CD4-positive, alpha-beta T cell treated with Interferon alpha-2 for 1 hour (primary cell): Measurements from ENCODE around the gene FAM83D.
A peak's percentile ranks its signal among the peaks of the same experiment; 100 is the strongest.
"Not testable (repeated sequence)": the region's sequence is repeated elsewhere in the genome, so short reads cannot be mapped to it uniquely, and the experiment has no call there.

Source experiments
- DNase-seq, 2 donors: peaks; one replicate each; pipeline ENCODE4 v3.0.0-alpha.2; 2020 to 2022

The FAM83D gene

DNA sequence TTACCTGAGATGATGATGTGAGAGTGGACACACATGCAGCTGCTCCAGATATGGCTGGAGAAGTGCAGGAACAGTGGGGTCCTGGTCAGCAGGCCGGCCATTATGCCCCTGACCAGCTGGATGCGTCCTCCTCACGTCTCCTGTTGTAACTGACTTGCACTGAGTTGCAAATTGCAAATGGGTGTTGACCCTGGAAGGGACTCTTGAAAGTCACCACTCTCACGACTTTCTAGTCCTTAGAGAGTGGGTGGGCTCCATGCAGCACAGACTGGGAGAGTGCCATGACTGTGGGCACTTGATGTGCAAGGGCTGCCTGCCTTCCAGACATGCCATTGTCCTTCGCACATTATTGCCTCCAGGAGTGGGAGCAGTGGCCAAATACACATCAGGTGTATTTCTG lies 10.8 kb downstream of the FAM83D start:
- no peak for DNase-seq

DNA sequence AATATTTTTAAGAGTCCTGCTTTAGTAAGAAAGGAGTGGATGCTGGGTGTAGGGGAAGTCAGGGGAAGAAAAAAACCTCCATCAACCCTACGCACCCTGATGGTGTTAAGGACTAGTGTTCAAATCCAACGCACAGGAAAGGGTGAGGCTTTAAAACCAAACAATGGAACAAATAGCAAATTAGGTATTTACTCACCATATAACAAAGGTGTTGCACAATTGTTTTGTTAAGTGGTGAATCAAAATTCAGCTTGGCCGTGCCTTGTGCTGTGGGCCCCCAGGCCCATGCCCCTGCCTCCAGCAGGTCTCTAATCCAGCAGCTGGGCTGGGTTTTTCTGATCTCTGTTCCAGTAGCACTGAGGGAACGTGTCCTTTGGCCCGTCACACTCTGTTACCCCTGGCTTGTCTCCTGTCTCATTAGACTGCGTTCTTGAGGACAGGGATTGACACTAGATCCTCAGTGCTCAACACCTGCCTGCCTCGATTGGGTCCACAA lies 11.8 kb downstream of the FAM83D start:
- no peak for DNase-seq

DNA sequence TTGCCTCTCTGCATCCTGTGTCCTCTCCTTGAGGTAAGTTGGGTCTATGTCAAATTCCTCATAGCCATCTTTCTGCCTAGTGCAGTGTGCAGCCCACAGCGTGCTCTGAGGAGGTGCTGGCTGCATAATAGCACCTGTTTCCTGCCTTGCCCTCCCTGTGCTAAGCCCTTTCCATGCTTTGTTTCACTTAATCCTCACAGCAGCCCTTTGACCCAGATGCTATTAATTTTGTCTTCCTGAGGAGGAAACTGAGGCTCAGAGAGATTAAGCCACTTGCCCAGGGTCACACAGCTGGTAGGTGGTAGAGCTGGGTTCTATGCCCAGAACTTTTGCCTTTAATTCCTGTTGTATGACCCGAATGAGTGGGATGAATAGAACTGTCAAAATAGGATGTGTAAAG lies 13.5 kb downstream of the FAM83D start:
- DNase-seq: no peak

DNA sequence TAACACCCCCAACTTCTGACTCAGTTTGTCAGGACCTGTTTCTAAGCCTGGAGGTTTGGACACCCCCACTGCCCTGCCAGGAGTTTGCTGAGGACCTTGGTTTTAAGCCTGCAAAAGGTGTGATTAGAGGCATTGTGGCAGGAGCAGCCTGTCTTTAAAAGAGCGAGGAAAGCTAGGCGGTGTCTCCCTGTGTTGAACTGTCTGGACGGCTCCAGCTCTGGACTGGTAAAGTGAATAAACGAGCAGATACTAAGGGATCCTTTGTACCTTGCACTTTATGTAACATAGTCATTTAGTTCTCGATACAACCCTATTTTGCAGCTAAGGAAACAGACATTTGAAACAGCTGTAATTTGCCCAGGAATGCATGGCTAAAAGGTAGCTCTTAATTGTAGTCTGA lies 14.4 kb downstream of the FAM83D start:
- DNase-seq: no peak

DNA sequence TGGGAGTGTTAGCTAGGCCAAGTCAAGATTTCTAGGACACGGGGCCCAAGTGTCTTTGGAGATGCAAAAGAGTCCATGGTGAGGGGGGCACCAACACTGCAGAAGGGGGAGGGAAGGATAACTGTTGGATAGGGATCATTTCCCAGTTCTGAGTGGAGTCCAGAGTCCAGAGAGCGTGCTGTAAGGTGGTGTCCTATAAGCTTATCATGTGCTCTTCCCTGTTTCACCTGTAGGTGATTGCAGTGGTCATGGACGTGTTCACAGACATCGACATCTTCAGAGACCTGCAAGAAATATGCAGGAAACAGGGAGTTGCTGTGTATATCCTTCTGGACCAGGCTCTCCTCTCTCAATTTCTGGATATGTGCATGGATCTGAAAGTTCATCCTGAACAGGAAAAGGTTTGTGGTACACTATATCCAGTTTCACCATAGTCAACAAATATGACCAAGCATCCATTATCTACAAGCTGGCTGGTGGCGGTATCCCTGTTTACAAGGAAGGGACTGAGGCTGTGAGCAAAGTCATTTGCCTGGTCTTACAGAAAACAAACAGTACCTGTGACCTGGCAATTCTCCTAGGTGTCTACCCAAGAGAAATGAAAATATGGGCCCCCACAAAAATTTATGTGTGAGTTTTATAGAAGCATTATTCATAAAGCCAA lies 15.6 kb downstream of the FAM83D start:
- no peak for DNase-seq

DNA sequence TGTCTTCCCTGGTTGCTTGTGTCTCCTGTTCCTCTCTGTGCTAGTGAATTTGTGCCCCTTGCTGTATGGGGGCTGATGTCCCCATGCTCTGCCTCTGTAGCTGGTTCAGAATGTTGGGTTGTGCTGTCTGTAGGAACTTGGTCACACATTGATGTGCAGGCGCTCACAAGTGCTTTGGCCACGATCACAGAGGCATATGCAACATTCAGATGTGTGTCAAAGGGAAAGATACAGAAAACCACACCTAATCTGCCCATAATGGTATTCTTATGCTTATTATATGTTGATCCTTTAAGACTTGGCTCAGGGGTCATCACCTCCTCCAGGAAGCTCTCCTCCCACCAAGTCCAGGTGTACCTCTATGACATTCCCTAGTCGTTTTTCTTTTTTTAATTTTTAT lies 18.8 kb downstream of the FAM83D start:
- no peak for DNase-seq

DNA sequence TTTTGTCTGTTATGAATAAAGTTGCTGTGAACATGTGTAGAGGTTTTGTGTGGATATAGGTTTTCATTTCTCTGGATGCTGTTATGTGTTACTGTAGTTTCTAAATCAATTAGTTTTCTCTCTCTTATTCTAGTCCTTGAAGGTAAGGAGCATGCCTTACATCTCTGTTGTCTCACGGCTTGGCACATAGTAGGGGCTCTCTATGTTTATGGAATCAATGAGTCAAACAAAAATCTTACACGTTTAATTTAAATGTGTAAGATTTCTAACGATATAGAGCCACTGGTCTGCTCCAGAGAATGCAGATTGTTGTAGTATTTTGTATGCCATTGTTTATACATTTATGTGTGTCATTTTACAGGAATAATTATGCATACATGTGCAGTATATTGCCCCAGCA lies 20.6 kb downstream of the FAM83D start:
- no peak for DNase-seq

DNA sequence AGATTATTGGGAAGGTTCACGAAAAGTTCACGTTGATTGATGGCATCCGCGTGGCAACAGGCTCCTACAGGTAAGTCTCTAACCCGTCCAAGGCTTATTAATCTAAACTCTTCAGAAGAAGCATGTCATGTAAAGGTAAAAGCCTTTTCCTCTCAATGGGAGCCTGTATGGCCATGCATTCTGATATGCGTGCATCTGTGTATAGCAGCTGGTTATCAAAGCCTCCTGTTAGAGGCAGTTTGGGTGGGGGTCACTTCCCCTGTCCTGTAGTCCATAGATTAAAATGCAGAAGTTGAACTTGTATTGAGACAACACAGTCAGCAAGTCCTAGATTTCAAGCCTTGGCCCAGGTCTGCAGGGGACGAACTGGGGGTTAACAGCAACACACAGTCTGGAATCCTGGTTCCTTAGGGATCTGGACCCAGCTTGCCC lies 21.7 kb downstream of the FAM83D start:
- DNase-seq: no peak

DNA sequence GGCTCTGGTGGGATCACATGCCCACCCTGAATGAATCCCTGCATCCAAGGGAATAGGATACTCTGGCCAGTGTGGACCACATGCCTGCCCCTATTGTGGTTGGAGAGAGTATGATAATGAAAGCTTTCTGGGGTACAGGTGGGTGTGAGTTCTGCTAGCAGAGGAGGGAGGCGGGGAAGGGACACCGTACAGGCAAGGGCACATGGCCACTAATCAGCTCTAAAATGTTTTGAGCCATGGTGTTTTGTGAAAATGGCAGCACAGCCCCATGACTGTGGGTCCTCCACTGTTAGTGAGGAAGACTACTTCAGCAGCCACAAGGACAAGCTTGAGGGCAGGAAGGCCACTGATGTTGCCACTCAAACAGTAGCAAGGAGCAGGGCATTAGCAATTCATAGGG lies 24.0 kb downstream of the FAM83D start:
- DNase-seq: no peak

DNA sequence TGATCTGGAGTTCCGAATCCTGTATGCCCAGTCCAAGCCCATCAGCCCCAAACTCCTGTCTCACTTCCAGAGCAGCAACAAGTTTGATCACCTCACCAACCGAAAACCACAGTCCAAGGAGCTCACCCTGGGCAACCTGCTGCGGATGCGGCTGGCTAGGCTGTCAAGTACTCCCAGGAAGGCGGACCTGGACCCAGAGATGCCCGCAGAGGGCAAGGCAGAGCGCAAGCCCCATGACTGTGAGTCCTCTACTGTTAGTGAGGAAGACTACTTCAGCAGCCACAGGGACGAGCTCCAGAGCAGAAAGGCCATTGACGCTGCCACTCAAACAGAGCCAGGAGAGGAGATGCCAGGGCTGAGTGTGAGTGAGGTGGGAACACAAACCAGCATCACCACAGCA lies 25.4 kb downstream of the FAM83D start:
- DNase-seq: no peak

DNA sequence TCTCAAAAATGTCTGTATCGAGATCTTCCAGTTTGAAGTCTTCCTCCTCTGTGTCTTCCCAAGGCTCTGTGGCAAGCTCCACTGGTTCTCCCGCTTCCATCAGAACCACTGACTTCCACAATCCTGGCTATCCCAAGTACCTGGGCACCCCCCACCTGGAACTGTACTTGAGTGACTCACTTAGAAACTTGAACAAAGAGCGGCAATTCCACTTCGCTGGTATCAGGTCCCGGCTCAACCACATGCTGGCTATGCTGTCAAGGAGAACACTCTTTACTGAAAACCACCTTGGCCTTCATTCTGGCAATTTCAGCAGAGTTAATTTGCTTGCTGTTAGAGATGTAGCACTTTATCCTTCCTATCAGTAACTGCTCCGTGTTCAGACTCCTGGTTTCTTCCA lies 25.9 kb downstream of the FAM83D start:
- no peak for DNase-seq

DNA sequence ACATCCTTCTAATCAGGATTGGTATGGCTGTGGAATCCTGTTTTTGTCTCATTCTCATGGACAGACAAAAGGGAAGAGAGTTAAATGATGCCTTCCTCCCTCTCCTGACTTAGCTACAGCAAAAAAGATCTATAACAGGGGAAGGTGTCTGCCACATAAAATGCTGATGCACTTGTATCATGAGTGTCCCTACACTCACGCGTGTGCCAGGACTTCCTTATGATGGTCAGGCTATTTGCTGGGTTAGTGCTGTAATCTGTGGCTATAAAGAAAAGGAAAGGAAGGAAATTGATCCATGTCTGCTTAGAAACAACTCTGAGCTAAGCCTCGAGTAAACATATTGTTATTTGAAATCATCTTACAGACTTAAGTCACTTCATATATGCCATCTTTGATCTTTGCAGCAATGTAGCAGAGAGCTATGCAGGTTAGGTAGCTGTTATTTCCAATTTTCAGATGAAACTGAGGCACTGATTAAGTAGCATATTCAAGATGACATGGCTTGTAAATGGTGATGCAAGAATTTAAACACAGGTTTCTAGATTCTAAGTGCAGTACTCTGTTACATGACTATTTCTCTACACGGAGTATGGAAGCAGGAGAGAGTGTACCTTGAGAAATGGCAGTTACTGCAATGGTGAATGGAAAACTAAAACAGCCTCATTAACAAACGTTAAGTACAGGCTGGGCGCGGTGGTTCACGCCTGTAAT lies 27.6 kb downstream of the FAM83D start:
- no peak for DNase-seq

DNA sequence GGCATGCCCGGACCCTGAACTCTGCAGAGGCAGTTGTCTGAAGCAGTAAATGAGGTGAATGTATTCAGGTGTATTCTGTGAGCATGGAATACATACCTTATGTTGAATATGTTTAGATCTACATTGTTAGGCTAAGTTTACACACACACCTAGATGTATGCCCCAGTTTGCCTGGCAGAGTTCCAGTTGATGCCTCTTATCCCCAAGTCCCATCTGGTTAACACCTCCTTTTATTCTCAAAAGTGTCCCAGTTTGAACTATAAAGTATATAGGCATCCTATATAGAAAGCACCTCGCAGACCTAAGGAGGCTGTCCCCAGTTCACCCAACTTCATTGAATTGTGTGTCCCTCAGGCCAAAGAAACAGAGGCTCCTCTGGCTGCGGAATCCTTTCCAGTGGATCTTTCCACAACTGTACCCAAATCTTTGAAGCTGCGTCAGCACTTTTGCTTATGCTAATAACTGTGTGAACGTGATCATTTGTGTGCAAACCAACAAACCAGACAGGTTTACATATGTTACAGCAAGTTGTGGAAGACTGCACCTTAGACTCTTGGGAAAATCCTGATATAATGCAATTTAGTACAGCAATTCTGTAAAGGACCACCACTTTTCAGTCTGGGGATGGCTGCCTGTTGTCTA lies 31.1 kb downstream of the FAM83D start:
- DNase-seq: no peak

DNA sequence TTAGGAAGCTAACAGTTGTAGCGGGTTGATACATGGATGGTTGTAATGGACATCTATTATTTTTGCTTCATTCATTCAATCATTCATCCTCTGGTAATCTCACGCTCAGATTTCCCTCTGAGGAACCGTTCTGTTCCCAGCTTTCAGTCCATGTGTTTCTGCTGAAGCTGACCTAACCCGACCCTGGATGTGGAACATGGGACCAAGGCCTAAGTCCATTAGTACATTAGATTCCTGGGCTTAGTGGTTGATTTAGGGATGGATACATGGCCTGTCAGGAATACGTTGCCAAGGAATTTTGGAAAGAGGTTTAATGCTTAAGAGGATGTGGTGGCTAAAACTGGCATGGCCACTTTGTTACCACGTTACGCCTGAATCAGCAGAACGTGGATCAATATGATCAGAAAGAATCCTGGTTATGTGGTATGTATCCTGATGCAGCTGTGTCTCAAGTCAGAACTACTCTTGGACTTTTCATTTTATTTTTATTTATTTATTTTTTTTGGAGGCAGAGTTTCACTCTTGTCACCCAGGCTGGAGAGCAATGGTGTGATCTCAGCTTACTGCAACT lies 31.8 kb downstream of the FAM83D start:
- no peak for DNase-seq

DNA sequence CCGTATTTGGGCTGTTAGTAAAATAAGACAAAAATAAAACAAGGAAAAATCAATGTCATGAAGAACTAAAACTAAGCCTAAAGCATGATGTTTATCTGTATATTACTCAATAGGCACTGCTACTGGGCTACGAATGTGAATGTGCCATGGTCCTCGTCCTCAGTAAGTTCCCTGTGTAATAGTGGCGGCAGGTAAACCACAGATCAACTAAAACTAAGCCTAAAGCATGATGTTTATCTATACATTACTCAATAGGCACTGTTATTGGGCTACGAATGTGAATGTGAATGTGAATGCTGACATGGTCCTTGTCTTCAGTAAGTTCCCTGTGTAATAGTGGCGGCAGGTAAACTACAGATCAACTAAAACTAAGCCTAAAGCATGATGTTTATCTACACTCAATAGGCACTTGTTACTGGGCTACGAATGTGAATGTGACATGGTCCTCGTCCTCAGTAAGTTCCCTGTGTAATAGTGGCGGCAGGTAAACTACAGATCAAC lies 34.0 kb downstream of the FAM83D start:
- DNase-seq: not testable (repeated sequence)

DNA sequence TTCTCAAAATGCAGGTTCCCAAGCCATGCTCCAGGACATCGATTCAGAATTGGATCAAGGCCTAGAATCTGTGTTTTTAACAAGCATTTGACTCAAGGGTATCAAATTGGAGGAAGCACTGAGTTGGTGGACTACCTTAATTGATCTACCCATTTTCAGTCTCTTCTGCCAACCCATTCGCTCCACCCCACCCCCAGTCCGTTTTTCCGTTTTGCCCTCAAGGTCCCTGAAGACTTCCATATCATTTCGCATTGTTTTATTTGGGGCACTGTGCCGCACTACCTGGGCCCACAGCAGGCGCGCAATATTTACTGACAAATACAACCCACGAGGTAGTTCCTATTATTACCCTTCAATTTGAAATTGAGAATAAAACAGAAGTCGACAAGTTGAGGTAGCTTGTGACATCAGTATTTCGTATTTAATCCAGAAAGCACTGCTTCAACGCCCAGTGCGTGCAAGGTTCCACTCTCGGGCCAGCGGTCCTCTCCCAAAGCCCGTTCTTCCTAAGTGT lies 35.4 kb downstream of the FAM83D start:
- DNase-seq: no peak

DNA sequence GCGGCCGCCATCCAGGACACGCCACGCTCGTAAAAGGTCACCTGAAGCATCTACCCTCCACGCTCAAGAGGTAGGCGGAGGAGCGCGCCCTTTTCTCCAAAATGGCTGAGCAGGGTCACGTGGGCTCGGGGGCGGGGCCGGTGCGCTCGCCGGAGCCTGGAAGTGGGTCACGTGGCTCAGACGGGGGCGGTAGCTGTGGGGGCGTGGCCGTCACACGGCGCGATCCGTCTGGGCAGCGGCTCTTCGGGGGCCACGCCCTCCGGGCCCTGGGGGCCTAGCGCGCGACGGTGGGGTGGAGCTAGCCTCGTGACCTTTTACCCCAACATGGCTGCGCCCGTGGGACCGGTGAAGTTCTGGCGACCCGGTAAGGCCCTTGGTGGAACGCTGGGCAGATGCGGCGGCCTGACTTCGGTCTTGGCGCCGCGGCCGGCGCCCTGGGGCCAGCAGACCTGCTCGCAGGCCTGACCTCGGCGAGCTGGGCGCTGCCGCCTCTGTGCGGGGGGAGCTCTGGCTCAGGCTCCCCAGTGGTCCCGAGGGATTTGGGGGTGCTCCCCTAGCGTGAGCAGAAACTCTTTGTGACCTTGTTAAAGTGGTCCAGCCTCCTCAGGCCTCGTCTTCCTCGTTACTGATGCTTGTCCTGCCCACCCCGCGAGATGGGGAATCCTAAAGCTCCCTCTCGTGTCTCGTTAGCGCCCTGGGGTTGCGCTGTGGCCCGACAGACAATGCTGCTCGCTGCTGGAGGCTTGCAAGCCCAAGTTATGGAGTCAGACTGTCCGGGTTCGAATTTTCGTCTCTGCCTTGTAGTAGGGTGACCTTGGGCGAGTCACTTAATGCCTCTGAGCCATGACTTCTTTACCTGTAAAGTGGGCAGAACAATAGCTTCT lies 36.1 kb downstream of the FAM83D start, which contains the start of gene DHX35:
DHX35 (plus strand) TSS at position 301 of the 884 bp plus-strand sequence; CDS start at position 325, 24 bp downstream.
- peak; percentile 98 to 99 for DNase-seq

DNA sequence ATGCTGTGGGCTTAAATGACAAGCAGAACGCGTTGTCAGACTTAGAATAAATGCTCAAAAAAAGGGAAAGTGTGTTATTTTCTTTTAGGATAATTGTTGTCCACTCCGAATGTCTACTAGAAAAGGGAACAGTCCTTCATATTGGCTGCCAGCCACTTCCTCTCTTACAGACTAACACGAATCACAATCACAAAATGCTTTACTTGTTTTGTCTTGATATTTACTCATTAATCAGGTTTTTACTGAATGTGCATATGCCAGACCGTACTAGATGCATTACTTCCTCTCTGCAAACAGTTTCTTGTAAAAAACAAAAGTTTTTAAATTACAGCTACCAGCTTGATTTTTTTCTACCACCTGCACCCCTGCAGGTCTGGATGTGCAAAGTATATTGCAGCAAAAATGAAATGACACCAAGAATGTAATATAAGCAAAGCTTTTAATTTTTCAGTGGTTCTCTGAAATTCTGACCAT lies 36.7 kb downstream of the FAM83D start:
- DNase-seq: no peak

DNA sequence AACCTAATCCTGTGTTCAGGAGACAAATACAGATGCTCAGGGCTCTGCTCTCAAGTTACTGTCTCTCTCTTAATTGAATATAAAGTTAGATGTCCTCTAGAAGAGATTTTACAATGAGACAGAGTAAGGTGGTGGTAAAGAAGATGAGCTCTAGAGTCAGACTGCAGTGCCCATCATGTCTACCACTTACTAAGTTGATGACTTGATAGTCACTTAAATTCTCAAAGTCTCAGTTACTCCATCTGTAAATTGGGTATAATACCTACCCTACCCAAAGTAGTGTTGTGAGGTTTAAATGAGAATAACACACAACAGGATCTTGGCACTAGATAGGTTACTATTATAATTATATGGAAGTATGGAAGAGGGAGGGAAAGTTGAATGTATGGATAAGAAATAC lies 37.5 kb downstream of the FAM83D start:
- no peak for DNase-seq

DNA sequence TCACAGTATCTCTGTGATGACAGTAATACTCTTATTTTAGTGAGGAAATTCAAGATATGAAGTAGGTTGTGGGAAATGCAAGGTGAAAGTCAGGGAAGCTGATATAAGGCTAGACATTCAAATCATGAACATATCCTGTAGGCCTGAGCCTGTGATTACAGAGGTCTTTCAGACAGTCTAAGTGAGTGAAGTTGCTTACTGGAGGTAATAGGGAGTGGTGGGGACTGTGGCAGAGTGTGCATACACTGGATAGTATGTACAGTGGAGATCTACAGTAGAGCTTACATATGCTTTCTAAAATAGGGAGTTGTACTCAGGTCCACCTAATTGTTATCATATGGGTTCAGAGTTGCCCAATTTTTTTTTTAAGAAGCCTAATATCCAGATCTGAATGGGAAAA lies 39.0 kb downstream of the FAM83D start:
- DNase-seq: no peak

DNA sequence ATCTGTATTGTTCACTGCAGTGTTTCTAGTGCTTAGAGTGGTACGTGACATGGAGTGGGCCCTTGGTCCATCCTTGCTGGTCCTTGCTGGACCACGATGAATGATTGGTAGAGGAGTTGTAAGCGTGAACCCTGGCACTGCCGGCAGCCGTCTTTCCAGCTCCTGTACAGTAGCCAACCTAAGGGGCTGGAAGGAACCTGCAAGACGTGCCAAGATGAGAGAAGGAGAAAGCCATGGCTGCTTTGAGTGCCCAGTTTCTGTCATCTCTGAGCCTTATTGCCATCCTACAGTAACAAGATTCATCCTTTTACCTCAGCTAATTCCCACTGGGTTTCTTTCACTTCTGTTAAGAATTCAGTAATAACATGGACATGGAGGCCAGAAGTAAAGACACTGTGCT lies 41.9 kb downstream of the FAM83D start:
- DNase-seq: no peak

DNA sequence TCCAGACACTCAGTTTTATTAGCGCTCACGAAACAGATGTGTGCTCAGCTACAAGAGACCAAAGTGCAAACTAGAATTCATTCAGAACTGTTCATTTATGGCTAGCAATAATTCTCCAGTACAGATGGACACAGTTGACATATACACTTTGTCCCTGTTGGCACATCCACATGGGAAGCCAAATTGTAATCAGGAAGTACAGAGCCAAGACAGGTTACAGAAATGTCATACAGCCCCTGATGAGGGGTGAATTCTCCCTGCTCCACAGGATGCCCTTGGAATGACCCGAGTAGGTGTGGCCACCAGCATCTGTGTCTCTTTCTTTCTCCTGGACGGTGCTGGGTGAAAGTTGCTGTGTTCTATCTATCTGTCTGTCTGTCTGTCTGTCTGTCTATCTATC lies 43.5 kb downstream of the FAM83D start:
- DNase-seq: no peak
